ENCODE data around the gene CFAP20DC. TPM values are rescaled to one million over a fixed set of nuclear protein-coding genes. Genes with fewer than 3 reads are reported as not detected.
"Not testable (repeated sequence)": the region's sequence is repeated elsewhere in the genome, so short reads cannot be mapped to it uniquely, and the experiment has no call there.

CFAP20DC gene
- total and polyA plus RNA-seq, 2 of the 13 experiments (the other 11 are each of a cell fraction or from before 2014, with no cell fraction given), result not detected

GRCh38 chr3:58824285-58824684 is 225.5 kb downstream of the CFAP20DC start:
- in situ Hi-C loops (cut with HindIII; ENCODE audit: extremely low pct_ligation_motif_present, low pct_unique_long_range_greater_than_20kb), result no loop called here
- TF ChIP-seq ZNF7 (CRISPR knock-in tag; IDR thresholded peaks at IDR 0.05), result no peak
- no peak for TF ChIP-seq LRRFIP1 (CRISPR knock-in tag; conservative IDR thresholded peaks at IDR 0.05)
- no peak for TF ChIP-seq TARDBP (CRISPR knock-in tag; IDR thresholded peaks at IDR 0.05)
- peak; percentile 56 for TF ChIP-seq STAG1 (CRISPR knock-in tag; IDR thresholded peaks at IDR 0.05)
- peak; percentile 64 for TF ChIP-seq CTCF (CRISPR knock-in tag; IDR thresholded peaks at IDR 0.05)
- POLR2A ChIA-PET, result no interaction called here

GRCh38 chr3:58806551-58807244 is 243.1 kb downstream of the CFAP20DC start:
- CTCF ChIA-PET (ENCODE audit: low intra/inter-chr PET ratio, low total read pairs), result not testable (repeated sequence)

More at GRCh38 chr3:58824285-58824684, 225.5 kb downstream of the CFAP20DC start:
- CTCF ChIA-PET (ENCODE audit: low intra/inter-chr PET ratio, low total read pairs), result interaction anchor here (0.7 kb wide), 1 partner anchor 229 kb away, joined by 3 read pairs; no protein-coding TSS in a partner anchor
- FAIRE-seq (no peak), ATAC-seq (peak; percentile 60; the same call in 2 of the 3 replicates), DNase-seq (ENCODE audit: low spot score) (peak; percentile 30)
- Histone ChIP-seq H3K79me2 (ENCODE audit: insufficient read depth, low read length) (no peaks in the 10 kb centered on the region), H3K27ac (ENCODE audit: extremely low read length, insufficient read depth, low read length) (no peak overlapping the region), H3K27me3 (ENCODE audit: control insufficient read depth in 1 of 2, insufficient read depth in 2 of 2, low read length in 2 of 2) (no peaks in the 10 kb centered on the region; a peak in 1 of 5 replicates), H3K4me3 (replicated peaks in 1 of 3; ENCODE audit: insufficient read depth in 1 of 3, low read depth in 2 of 3, low read length in 3 of 3) (no peak overlapping the region), H3K36me3 (replicated peaks in 1 of 2; ENCODE audit: control insufficient read depth in 1 of 2, insufficient read depth in 2 of 2, low read length in 2 of 2) (no peaks in the 10 kb centered on the region), H3K4me2 (ENCODE audit: low read depth, low read length) (no peak overlapping the region), H3K9me3 (ENCODE audit: low read length) (no peaks in the 10 kb centered on the region), H3K9ac (ENCODE audit: insufficient read depth, low read depth, low read length) (no peak overlapping the region), H4K20me1 (ENCODE audit: insufficient read depth, low read length) (no peaks in the 10 kb centered on the region), H3K4me1 (ENCODE audit: insufficient read depth, low read length) (peaks cover 11% of the 10 kb centered on the region), H2AFZ (ENCODE audit: low read length) (no peak overlapping the region)
- intact Hi-C loops (cut with micrococcal nuclease; ENCODE audit: unreplicated experiment), result loop anchor here (2.0 kb wide), 1 partner anchor 229 kb away; no protein-coding TSS in a partner anchor
- BruUV-seq (replicated peaks), result no TSS peak
- WGBS (ENCODE audit: low lambda C conversion rate), result 13% methylated on average over 7 of the region's 7 CpGs

More at GRCh38 chr3:58806551-58807244, 243.1 kb downstream of the CFAP20DC start:
- FAIRE-seq; H3K9me3 ChIP-seq (ENCODE audit: low read length); DNase-seq (ENCODE audit: low spot score); H3K4me3 ChIP-seq (replicated peaks in 1 of 3; ENCODE audit: insufficient read depth in 1 of 3, low read depth in 2 of 3, low read length in 3 of 3); ATAC-seq; H3K27me3 ChIP-seq (ENCODE audit: control insufficient read depth in 1 of 2, insufficient read depth in 2 of 2, low read length in 2 of 2); H3K4me2 ChIP-seq (ENCODE audit: low read depth, low read length); H3K27ac ChIP-seq (ENCODE audit: extremely low read length, insufficient read depth, low read length); H3K36me3 ChIP-seq (replicated peaks in 1 of 2; ENCODE audit: control insufficient read depth in 1 of 2, insufficient read depth in 2 of 2, low read length in 2 of 2); in situ Hi-C loops (cut with HindIII; ENCODE audit: extremely low pct_ligation_motif_present, low pct_unique_long_range_greater_than_20kb); BruUV-seq (replicated peaks); H3K9ac ChIP-seq (ENCODE audit: insufficient read depth, low read depth, low read length); H3K79me2 ChIP-seq (ENCODE audit: insufficient read depth, low read length); H4K20me1 ChIP-seq (ENCODE audit: insufficient read depth, low read length); H2AFZ ChIP-seq (ENCODE audit: low read length); intact Hi-C loops (cut with micrococcal nuclease; ENCODE audit: unreplicated experiment); H3K4me1 ChIP-seq (ENCODE audit: insufficient read depth, low read length); POLR2A ChIA-PET: not testable (repeated sequence)
- 64% methylated on average over 23 of the region's 26 CpGs for WGBS (ENCODE audit: low lambda C conversion rate)

All from HepG2 (cell line).